ENCODE data around the gene MS4A2. TPM values are rescaled to one million over a fixed set of nuclear protein-coding genes. Genes with fewer than 3 reads are reported as not detected.

The MS4A2 gene
- total and polyA plus RNA-seq, 2 donors (not counting 1 experiment from before 2014, with no cell fraction given), result not detected

DNA sequence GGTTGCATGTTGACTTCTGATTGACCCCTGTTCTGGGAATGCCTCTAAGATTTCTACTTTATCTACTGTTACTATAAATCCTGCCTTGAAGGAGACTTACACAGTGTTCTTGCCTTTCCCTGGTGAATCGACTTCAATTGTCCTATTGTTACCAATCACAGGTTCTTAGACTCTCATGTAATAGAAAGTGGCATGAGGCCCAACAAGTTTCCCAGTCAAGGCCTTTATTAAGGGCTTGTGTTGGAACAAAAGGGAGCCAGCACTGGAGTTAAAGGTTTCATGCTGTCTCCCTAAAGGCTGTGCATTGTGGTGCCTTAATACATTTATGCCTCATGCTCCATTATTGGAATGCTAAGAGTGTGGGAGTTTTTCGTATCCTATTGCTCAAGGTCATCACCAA, 23.3 kb downstream of the MS4A2 start:
- no peak for DNase-seq (ENCODE audit: low read depth in 2 of 2)
- no peak overlapping the region for H3K27ac ChIP-seq (ENCODE audit: insufficient read depth, low read length)
- H2AFZ ChIP-seq (ENCODE audit: low read length), result no peak overlapping the region
- no peaks in the 10 kb centered on the region for H3K36me3 ChIP-seq (ENCODE audit: control insufficient read depth, insufficient read depth, low read length)
- H3K27me3 ChIP-seq (ENCODE audit: control insufficient read depth, insufficient read depth, low read length), result no peaks in the 10 kb centered on the region
- no peaks in the 10 kb centered on the region for H4K20me1 ChIP-seq (ENCODE audit: control insufficient read depth, extremely low read depth, insufficient read depth, low read length)
- no peaks in the 10 kb centered on the region for H3K9me3 ChIP-seq (ENCODE audit: control insufficient read depth, insufficient read depth, low read depth, low read length)
- no peaks in the 10 kb centered on the region for H3K79me2 ChIP-seq (ENCODE audit: control insufficient read depth, insufficient read depth, low read length)
- no peak overlapping the region for H3K9ac ChIP-seq (ENCODE audit: insufficient read depth, low read length)
- H3K4me2 ChIP-seq (ENCODE audit: extremely low read depth, insufficient read depth, low read length), result no peak overlapping the region
- TF ChIP-seq EZH2 (IDR thresholded peaks at IDR 0.05; ENCODE audit: low read length, missing control alignments), result no peak
- TF ChIP-seq, protein P1, sequence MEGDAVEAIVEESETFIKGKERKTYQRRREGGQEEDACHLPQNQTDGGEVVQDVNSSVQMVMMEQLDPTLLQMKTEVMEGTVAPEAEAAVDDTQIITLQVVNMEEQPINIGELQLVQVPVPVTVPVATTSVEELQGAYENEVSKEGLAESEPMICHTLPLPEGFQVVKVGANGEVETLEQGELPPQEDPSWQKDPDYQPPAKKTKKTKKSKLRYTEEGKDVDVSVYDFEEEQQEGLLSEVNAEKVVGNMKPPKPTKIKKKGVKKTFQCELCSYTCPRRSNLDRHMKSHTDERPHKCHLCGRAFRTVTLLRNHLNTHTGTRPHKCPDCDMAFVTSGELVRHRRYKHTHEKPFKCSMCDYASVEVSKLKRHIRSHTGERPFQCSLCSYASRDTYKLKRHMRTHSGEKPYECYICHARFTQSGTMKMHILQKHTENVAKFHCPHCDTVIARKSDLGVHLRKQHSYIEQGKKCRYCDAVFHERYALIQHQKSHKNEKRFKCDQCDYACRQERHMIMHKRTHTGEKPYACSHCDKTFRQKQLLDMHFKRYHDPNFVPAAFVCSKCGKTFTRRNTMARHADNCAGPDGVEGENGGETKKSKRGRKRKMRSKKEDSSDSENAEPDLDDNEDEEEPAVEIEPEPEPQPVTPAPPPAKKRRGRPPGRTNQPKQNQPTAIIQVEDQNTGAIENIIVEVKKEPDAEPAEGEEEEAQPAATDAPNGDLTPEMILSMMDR (conservative IDR thresholded peaks at IDR 0.05 in 1 of 2, IDR thresholded peaks at IDR 0.05 in 1 of 2; ENCODE audit: low read depth in 1 of 2, low read length in 2 of 2), result no peak
- no peak overlapping the region for H3K4me3 ChIP-seq (replicated peaks in 1 of 4; ENCODE audit: control extremely low read depth in 1 of 4, insufficient read depth in 1 of 4, low read depth in 3 of 4, low read length in 4 of 4)
- no peaks in the 10 kb centered on the region for H3K4me1 ChIP-seq (ENCODE audit: control insufficient read depth, extremely low read depth, insufficient read depth, low read length)

DNA sequence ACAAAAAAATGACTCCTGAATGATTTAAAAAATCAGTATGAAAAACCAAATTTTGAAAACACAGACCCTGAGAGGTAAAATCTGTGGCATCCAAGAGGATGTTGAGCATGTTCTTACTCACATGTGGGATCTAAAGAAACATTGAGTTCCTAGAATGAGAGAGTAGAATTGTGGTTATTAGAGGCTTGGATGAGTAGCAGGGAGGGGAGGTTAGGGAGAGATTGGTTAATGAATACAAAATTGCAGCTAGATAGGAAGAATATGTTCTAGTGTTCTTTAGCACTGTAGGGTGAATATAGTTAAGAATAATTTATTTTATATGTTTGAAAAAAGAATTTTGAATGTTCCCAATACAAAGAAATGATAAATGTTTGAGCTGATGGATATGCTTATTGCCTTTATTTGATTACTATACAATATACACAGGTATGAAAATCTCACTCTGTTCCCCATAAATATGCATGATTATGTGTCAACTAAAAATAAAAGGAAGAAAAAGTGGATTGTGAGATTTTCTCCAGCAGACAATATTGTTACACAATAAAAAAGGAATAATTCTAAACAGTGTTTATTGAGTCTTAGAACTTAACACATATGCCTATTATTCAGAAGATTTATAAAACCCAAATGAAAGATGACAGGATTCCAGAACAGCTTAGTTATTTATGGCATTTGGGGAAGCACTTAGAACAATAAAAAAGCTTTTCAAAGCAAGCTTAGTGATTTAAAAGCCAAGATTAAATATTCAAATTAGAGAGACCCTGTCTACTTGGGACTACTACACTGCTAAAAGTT, 28.7 kb downstream of the MS4A2 start:
- DNase-seq (ENCODE audit: low read depth in 2 of 2), result no peak
- Histone ChIP-seq H4K20me1 (ENCODE audit: control insufficient read depth, extremely low read depth, insufficient read depth, low read length) (no peaks in the 10 kb centered on the region), H3K4me2 (ENCODE audit: extremely low read depth, insufficient read depth, low read length) (no peak overlapping the region), H3K36me3 (ENCODE audit: control insufficient read depth, insufficient read depth, low read length) (no peaks in the 10 kb centered on the region), H3K9ac (ENCODE audit: insufficient read depth, low read length) (no peak overlapping the region), H3K27ac (ENCODE audit: insufficient read depth, low read length) (no peak overlapping the region), H3K4me1 (ENCODE audit: control insufficient read depth, extremely low read depth, insufficient read depth, low read length) (no peaks in the 10 kb centered on the region), H3K27me3 (ENCODE audit: control insufficient read depth, insufficient read depth, low read length) (no peaks in the 10 kb centered on the region), H3K79me2 (ENCODE audit: control insufficient read depth, insufficient read depth, low read length) (no peaks in the 10 kb centered on the region), H3K4me3 (replicated peaks in 1 of 4; ENCODE audit: control extremely low read depth in 1 of 4, insufficient read depth in 1 of 4, low read depth in 3 of 4, low read length in 4 of 4) (no peak overlapping the region), H2AFZ (ENCODE audit: low read length) (no peak overlapping the region), H3K9me3 (ENCODE audit: control insufficient read depth, insufficient read depth, low read depth, low read length) (no peaks in the 10 kb centered on the region)
- TF ChIP-seq EZH2 (IDR thresholded peaks at IDR 0.05; ENCODE audit: low read length, missing control alignments), result no peak
- TF ChIP-seq, protein P1 (conservative IDR thresholded peaks at IDR 0.05 in 1 of 2, IDR thresholded peaks at IDR 0.05 in 1 of 2; ENCODE audit: low read depth in 1 of 2, low read length in 2 of 2), result no peak

DNA sequence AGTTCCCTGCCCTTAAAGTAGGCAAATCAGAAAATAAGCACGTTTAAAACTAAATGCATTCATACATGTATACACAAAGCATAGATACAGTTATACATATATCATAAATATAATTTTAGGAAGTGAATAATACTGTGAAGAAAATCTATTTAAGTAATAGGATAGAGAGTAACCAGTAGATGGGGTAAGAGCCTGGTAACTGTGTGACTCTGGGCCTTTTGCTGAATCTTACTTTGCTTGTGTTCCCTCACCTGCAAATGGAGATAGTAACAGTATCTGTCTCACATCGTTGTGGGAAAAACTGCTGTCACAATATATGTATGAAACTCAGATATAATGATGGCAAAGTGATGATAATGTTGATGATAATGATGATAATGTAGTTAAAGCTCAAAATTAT, 29.9 kb downstream of the MS4A2 start:
- no peaks in the 10 kb centered on the region for H3K79me2 ChIP-seq (ENCODE audit: control insufficient read depth, insufficient read depth, low read length)
- no peaks in the 10 kb centered on the region for H3K4me1 ChIP-seq (ENCODE audit: control insufficient read depth, extremely low read depth, insufficient read depth, low read length)
- H3K27ac ChIP-seq (ENCODE audit: insufficient read depth, low read length), result no peak overlapping the region
- DNase-seq (ENCODE audit: low read depth in 2 of 2), result no peak
- no peak overlapping the region for H3K4me2 ChIP-seq (ENCODE audit: extremely low read depth, insufficient read depth, low read length)
- H3K9me3 ChIP-seq (ENCODE audit: control insufficient read depth, insufficient read depth, low read depth, low read length), result no peaks in the 10 kb centered on the region
- no peaks in the 10 kb centered on the region for H3K36me3 ChIP-seq (ENCODE audit: control insufficient read depth, insufficient read depth, low read length)
- H2AFZ ChIP-seq (ENCODE audit: low read length), result no peak overlapping the region
- no peak overlapping the region for H3K4me3 ChIP-seq (replicated peaks in 1 of 4; ENCODE audit: control extremely low read depth in 1 of 4, insufficient read depth in 1 of 4, low read depth in 3 of 4, low read length in 4 of 4)
- H3K9ac ChIP-seq (ENCODE audit: insufficient read depth, low read length), result no peak overlapping the region
- no peaks in the 10 kb centered on the region for H3K27me3 ChIP-seq (ENCODE audit: control insufficient read depth, insufficient read depth, low read length)
- TF ChIP-seq EZH2 (IDR thresholded peaks at IDR 0.05; ENCODE audit: low read length, missing control alignments), result no peak
- TF ChIP-seq, protein P1 (conservative IDR thresholded peaks at IDR 0.05 in 1 of 2, IDR thresholded peaks at IDR 0.05 in 1 of 2; ENCODE audit: low read depth in 1 of 2, low read length in 2 of 2), result no peak
- H4K20me1 ChIP-seq (ENCODE audit: control insufficient read depth, extremely low read depth, insufficient read depth, low read length), result no peaks in the 10 kb centered on the region

All from fibroblast of lung (primary cell).